ENCODE results near the gene SLC6A18.

GRCh38 chr5:1292846-1293415, 67.8 kb downstream of the SLC6A18 start:
- TF ChIP-seq CTCF (IDR thresholded peaks at IDR 0.05) (no peak), POLR2A (IDR thresholded peaks at IDR 0.05) (no peak)

Data from thyroid gland (tissue), 4 donors.